ENCODE measurements around the gene PCDHGB2. TPM values are rescaled to one million over a fixed set of nuclear protein-coding genes. Genes with fewer than 3 reads are reported as not detected.
"Not testable (repeated sequence)": the region's sequence is repeated elsewhere in the genome, so short reads cannot be mapped to it uniquely, and the experiment has no call there.

Gene PCDHGB2
- polyA plus RNA-seq, 1 donor: 4.0 TPM

DNA sequence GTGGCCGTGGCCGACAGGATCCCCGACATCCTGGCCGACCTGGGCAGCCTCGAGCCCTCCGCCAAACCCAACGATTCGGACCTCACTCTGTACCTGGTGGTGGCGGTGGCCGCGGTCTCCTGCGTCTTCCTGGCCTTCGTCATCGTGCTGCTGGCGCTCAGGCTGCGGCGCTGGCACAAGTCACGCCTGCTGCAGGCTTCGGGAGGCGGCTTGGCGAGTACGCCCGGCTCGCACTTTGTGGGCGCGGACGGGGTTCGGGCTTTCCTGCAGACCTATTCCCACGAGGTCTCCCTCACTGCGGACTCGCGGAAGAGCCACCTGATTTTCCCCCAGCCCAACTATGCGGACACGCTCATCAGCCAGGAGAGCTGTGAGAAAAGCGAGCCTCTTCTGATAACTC lies 13.8 kb upstream of the PCDHGB2 start:
- DNase-seq: not testable (repeated sequence)

DNA sequence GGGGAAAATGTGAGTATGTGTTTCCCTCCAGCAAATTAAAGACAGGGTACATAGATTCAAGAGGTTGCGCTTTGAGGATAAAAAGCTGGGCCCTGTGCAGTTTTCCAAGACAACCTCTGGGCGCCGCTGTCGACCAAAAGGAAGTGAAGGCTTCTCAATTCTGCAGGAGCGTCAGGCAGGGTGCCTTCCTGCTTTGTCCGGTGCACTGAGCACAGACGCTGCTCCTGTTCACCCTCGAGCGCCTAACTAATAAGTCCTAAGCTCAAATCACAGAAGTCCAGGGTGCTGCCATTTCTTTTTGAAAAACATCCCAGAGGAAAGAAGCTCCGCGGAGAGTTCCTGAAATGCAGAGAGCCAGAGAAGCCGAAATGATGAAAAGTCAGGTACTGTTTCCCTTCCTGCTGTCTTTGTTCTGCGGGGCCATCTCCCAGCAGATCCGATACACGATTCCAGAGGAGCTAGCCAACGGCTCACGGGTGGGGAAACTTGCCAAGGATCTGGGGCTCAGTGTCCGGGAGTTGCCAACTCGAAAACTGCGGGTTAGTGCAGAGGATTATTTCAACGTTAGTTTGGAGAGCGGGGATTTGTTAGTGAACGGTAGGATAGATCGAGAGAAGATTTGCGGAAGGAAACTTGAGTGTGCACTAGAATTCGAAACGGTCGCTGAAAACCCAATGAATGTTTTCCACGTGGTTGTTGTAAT lies 9.7 kb upstream of the PCDHGB2 start, which contains the start of gene PCDHGB1:
Gene PCDHGB1 (plus strand): TSS at position 183 of the 703 bp plus-strand sequence. CDS start 162 bp downstream, at position 345.
- DNase-seq: no peak

DNA sequence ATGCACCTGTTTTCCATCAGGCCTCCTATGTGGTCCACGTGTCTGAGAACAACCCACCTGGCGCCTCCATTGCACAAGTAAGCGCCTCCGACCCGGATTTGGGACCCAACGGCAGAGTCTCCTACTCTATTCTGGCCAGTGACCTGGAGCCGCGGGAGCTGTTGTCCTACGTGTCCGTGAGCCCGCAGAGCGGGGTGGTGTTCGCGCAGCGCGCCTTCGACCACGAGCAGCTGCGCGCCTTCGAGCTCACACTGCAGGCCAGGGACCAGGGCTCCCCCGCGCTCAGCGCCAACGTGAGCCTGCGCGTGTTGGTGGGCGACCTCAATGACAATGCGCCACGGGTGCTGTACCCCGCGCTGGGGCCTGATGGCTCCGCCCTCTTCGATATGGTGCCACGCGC lies 8.2 kb upstream of the PCDHGB2 start:
- DNase-seq: no peak

DNA sequence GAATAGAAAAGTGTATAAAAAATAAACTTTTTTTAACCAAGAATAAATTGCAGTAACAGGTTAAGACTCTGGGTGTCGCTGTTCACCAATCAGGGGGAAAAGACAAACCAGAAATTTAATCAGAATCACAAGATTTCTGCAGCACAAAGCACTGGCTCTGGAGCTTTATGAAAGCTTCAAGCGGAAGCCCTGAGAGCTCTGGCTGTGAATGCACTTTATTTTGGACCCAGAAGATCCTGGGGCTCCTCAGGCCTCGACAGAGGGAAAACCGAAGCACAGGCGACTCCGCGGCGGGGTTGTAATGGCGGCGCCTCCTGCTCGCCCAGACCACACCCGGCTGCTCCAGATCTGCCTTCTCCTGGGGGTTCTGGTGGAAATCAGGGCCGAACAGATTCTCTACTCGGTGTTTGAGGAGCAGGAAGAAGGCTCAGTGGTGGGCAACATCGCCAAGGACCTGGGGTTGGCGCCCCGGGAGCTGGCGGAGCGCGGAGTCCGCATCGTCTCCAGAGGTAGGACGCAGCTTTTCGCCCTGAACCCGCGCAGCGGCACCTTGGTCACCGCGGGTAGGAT lies 4.8 kb upstream of the PCDHGB2 start, which contains the start of gene PCDHGA4:
Gene PCDHGA4 (plus strand): TSS at position 122 of the 570 bp plus-strand sequence. CDS start 87 bp downstream, at position 209.
- DNase-seq: no peak

DNA sequence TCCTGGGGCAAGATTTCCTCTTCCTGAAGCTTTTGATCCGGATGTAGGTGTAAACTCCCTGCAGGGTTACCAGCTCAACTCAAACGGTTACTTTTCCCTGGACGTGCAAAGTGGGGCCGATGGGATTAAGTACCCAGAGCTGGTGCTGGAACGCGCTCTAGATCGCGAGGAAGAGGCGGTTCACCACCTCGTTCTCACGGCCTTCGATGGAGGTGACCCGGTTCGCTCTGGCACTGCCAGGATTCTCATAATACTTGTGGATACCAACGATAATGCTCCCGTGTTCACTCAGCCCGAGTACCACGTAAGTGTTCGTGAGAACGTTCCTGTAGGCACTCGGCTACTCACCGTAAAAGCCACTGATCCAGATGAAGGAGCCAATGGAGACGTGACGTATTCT lies 4.2 kb upstream of the PCDHGB2 start:
- DNase-seq: no peak

DNA sequence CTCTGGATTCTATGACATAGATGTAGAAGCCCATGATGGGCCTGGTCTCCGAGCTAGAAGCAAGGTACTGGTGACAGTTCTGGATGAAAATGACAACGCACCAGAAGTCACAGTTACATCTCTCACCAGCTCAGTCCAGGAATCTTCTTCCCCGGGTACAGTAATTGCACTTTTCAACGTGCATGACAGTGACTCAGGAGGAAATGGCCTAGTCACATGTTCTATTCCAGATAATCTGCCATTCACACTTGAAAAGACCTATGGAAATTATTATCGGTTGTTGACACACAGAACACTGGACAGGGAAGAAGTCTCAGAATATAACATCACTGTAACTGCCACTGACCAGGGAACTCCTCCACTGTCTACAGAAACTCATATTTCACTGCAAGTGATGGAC lies 3.7 kb upstream of the PCDHGB2 start:
- no peak for DNase-seq

DNA sequence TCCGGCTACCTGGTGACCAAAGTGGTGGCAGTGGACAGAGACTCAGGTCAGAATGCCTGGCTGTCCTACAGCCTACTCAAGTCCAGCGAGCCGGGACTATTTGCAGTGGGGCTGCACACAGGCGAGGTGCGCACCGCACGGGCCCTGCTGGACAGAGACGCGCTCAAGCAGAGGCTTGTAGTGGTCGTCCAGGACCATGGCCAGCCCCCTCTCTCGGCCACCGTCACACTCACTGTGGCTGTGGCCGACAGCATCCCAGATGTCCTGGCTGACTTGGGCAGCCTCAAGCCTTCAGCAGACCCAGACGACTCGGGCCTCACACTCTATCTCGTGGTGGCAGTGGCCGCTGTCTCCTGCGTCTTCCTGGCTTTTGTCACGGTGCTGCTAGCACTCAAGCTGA lies 2.8 kb upstream of the PCDHGB2 start:
- DNase-seq: no peak

DNA sequence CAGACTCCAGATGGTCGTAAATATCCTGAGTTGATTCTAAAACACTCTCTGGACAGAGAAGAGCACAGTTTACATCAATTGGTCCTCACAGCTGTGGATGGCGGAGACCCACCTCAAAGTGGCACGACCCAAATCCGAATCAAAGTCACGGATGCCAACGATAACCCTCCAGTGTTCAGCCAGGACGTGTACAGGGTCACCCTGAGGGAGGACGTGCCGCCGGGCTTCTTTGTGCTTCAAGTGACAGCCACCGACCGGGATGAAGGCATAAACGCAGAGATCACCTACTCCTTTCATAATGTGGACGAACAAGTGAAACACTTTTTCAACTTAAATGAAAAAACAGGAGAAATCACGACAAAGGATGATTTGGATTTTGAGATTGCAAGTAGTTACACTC lies 891 bp downstream of the PCDHGB2 start:
- DNase-seq: no peak

DNA sequence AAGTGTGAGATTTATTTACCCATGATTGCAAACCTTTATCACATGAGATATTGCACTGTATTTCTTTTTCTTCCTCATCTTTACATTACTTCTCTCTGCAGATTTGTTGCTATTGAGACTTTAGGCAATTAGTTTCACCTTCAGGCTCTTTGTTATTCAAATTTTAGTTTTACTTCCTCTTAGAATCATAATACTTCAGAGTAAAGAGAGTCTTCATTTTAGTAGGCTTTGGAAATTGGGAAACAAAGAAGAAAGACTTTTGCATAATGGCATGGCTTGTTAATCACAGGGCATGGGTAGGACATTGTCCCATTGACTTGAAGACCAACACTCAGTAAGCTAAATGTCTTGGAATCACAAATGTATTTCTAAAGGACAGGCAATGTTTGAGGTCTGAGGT lies 2.9 kb downstream of the PCDHGB2 start:
- DNase-seq: no peak

DNA sequence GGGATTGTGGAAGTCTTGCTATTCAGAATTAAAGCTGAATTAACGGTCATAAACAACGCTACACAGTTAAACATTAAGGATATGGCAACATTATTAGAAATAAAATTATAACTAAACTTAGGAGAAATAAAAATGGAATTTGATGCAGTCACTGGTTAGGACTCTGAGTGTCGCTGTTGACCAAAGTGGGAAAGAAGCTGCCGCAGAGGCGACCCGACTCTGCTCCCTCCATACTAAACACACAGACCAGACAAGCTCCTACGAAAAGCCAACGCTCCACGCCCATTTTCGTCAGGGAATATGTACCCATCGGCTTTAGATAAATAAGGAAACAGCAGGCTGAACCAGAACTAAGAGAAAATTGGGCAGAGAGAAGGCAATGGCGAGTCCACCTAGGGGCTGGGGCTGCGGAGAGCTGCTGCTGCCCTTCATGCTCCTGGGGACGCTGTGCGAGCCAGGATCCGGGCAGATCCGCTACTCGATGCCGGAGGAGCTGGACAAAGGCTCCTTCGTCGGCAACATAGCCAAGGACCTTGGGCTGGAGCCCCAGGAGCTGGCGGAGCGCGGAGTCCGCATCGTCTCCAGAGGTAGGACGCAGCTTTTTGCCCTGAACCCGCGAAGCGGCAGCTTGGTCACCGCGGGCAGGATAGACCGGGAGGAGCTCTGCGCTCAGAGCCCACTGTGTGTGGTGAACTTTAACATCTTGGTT lies 4.3 kb downstream of the PCDHGB2 start, which contains the start of gene PCDHGA5:
Gene PCDHGA5 (plus strand): TSS at position 211 of the 709 bp plus-strand sequence. CDS start 169 bp downstream, at position 380.
- DNase-seq: no peak

DNA sequence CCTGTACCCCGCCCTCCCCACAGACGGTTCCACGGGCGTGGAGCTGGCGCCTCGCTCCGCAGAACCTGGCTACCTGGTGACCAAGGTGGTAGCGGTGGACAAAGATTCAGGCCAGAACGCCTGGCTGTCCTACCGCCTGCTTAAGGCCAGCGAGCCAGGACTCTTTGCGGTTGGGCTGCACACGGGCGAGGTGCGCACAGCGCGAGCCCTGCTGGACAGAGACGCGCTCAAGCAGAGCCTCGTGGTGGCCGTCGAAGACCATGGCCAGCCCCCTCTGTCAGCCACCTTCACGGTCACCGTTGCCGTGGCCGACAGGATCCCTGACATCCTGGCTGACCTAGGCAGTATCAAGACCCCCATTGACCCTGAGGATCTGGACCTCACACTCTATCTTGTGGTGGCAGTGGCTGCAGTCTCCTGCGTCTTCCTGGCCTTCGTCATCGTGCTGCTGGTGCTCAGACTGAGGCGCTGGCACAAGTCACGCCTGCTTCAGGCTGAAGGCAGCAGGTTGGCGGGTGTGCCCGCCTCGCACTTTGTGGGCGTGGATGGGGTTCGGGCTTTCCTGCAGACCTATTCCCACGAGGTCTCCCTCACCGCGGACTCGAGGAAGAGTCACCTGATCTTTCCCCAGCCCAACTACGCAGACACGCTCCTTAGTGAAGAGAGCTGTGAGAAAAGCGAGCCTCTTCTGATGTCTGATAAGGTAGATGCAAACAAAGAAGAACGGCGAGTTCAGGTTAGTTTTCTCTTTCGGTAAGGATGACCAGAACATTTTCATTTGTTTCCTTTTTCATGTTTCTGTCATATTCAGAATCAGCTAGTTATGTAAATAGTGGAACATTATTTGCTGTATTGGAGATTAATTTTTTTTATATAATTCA lies 6.5 kb downstream of the PCDHGB2 start:
- DNase-seq: no peak

DNA sequence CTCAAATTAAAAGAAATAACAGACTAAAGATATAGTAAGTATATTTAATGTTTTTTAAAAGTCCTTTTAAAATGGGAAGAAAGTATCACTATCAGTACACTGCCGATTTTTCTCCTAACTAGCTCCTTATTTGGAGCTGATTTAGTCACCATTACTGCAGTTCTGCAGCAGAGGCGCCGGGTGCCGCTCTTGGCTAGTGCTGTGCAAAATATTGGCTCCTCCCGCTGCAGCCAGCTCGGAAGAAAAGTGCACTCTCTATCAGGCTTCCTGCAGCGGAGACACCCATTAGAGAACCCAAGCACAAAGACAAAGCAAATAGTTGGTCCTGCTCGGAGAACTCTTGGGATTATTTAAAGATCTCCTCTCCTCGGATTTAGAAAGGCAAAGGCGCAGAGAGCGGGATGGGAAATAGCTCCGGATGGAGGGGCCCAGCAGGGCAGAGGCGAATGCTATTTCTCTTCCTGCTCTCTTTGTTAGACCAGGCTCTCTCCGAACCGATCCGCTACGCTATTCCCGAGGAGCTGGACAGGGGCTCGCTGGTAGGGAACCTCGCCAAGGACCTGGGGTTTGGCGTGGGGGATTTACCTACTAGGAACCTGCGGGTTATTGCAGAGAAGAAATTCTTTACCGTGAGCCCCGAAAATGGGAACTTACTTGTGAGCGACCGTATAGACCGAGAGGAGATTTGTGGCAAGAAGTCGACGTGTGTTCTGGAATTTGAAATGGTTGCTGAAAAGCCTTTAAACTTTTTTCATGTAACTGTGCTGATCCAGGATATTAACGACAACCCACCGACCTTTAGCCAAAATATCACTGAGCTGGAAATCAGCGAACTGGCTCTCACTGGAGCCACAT lies 10.4 kb downstream of the PCDHGB2 start, which contains the start of gene PCDHGB3:
Gene PCDHGB3 (plus strand): TSS at position 249 of the 855 bp plus-strand sequence. CDS start 153 bp downstream, at position 402.
- DNase-seq: no peak

DNA sequence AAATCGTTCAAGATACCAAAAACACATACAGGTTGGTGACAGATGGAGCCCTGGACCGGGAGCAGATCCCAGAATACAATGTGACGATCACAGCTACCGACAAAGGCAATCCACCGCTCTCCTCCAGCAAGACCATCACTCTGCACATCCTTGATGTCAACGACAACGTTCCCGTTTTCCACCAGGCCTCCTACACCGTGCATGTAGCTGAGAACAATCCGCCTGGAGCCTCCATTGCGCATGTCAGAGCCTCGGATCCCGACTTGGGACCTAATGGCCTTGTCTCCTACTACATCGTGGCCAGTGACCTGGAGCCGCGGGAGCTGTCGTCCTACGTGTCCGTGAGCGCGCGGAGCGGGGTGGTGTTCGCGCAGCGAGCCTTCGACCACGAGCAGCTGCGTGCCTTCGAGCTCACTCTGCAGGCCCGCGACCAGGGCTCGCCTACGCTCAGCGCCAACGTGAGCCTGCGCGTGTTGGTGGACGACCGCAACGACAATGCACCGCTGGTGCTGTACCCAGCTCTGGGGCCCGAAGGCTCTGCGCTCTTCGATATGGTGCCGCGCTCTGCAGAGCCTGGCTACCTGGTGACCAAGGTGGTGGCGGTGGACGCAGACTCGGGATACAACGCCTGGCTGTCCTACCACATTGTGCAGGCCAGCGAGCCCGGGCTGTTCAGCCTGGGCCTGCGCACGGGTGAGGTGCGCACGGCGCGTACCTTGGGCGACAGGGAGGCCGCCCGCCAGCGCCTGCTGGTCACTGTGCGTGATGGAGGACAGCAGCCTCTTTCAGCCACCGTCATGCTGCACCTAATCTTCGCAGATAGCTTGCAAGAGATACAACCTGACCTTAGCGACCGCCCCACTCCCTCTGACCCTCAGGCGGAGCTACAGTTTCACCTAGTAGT lies 12.0 kb downstream of the PCDHGB2 start:
- DNase-seq: no peak

DNA sequence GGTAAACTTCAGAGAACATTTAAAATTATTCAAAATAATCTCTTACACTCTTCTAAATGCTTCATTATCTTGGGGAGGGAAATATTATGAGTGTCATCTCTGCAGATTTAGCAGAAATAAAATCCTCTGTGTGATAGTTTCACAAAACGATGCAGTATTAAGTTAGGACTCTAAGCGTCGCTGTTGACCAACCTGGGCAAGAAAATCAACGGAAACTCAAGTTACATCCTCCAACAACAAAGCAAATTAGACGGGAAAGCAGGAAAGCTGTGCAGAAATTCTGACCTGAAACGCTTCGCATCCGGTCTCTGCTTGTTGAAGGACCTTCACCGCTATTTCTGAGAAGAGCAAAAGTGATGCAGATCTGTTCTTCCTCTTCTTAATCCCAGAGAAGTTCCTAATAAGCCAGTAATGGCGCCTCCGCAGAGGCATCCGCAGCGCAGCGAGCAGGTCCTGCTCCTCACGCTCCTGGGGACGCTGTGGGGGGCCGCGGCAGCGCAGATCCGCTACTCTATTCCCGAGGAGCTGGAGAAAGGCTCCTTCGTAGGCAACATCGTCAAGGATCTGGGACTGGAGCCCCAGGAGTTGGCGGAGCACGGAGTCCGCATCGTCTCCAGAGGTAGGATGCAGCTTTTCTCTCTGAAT lies 14.0 kb downstream of the PCDHGB2 start, which contains the start of gene PCDHGA6:
Gene PCDHGA6 (plus strand): TSS at position 219 of the 645 bp plus-strand sequence. CDS start 193 bp downstream, at position 412.
- DNase-seq: no peak

DNA sequence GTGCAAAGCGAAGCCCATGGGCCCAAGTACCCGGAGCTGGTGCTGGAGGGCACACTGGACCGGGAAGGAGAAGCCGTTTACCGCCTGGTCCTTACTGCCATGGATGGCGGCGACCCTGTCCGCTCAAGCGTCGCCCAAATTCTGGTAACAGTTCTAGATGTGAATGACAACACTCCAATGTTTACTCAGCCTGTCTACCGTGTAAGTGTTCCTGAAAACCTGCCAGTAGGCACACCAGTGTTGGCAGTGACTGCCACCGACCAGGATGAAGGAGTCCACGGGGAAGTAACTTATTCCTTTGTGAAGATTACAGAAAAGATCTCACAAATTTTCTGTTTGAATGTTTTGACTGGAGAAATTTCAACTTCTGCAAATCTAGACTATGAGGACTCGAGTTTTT lies 14.8 kb downstream of the PCDHGB2 start:
- no peak for DNase-seq

DNA sequence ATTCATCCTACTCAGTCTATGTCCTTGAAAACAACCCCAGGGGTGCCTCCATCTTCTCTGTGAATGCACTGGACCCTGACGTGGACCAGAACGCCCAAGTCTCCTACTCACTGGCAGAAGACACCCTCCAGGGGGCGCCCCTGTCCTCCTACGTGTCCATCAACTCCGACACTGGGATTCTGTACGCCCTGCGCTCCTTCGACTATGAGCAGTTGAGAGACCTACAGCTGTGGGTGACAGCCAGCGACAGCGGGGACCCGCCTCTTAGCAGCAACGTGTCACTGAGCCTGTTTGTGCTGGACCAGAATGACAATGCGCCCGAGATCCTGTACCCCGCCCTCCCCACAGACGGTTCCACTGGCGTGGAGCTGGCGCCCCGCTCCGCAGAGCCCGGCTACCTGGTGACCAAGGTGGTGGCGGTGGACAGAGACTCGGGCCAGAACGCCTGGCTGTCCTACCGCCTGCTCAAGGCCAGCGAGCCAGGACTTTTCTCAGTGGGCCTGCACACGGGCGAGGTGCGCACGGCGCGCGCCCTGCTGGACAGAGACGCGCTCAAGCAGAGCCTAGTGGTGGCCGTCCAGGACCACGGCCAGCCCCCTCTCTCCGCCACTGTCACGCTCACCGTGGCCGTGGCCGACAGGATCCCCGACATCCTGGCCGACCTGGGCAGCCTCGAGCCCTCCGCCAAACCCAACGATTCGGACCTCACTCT lies 15.8 kb downstream of the PCDHGB2 start:
- DNase-seq: not testable (repeated sequence)

DNA sequence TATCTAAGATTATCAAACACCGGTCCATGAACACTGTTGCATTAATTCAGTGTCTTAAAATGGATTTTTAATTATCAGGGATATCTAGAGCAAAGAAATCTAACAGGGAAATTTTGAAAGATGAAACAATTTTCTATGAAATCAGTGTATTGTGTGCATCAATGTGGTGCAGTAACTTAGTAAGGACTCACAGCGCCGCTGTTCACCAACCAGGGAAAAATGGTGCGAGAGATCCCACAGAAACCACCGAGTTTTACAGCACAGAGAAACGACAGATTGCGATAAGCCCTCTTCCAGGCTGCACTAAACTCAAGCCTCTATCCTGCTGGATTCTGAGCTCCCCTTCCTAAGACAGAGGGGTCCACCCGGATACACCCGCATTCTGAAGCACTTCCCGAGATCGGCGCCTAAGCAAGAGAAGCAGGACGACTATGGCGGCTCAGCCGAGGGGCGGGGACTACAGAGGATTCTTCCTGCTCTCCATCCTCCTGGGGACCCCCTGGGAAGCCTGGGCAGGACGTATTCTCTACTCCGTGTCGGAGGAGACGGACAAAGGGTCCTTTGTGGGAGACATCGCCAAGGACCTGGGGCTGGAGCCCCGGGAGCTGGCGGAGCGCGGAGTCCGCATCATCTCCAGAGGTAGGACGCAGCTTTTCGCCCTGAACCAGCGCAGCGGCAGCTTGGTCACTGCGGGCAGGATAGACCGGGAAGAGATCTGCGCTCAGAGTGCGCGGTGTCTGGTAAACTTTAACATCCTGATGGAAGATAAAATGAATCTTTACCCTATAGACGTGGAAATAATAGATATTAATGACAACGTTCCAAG lies 22.9 kb downstream of the PCDHGB2 start, which contains the start of gene PCDHGA7:
Gene PCDHGA7 (plus strand): TSS at position 274 of the 826 bp plus-strand sequence. CDS start 158 bp downstream, at position 432.
- DNase-seq: no peak

Data from left kidney (tissue), 2 donors.